ELF-1 (cell line): ENCODE results near the gene ZNF662.

Experiments
- DNase-seq: peaks from one replicate; pipeline ENCODE4 v3.0.0-alpha.2; 2016; ENCODE audit warnings: low read depth, low spot score

The ZNF662 gene

DNA sequence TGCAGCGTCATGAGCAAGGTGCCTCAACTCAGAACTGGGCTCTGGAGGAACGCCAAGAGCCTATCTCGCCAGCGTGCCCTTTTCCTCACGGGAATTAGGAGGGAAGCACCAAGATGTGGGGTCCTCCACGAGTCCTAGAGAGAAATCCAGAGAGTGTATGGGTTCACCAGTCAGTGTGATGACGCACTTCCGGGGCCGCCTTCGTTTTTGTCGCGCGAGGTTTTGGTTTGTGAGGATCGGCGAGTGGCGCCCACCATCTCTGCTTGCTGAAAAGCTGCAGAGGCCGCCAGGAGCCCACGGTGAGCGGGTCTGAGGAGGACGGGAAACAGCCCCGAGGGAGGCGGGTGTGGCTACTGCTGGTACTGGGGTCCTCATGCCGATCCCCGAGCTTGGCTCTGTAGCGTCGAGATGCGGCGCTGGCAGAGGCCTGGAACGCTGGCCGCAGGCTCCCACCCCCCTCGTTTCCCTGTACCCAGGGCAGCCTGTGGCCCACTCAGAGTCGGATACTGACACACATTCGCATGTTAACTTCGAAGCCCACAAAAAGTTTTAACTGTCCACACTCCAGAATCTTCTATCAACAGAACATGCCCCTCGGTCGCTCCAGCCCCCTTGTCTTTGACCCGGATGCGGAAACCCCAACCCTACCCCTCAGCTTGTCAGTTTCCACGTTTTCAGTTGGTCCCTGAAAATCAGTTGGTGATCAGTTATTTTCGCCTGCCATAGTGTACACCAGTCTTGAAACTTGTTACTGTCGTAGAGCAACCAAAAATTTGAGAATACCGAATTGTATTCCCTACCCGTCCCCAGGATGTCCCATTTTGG lies 30.4 kb downstream of the ZNF662 start:
- DNase-seq = no peak

GRCh38 chr3:42937334-42937733 lies 31.4 kb downstream of the ZNF662 start:
- DNase-seq = no peak

DNA sequence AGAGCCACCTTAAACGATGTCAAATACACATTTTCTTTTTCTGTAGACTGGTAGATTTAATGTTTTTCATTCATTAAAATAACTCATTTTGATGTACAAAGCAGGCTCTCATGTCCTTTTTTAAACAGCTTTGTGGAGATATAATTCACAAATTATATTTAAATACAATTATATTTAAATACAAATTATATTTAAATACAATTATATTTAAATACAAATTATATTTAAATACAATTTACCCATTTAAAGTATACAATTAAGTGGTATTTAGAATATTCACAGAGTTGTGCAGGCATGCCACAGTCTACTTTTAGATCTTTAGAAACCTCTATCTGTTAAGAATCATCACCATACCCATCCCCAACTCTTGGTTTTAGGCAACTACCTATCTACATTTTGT lies 36.8 kb downstream of the ZNF662 start:
- DNase-seq = no peak

DNA sequence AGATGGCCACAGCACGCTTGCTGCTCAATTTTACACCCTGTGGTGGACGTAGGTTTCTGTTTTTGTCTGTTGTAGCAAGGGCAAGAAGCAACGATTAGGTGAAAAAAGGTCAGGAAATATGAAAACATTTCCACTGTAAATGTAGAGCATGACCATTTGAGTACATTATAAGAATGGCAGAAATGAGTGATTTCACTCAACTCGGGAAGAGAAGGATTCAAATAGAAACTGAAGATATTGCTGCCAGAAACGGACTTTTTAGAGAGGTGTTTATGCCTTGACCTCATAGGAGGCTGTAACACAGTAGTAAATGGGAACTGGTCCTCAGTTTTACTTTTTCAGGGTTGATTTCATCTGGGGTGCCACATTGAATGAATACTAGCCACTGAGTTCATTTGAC lies 40.1 kb downstream of the ZNF662 start:
- no peak for DNase-seq

DNA sequence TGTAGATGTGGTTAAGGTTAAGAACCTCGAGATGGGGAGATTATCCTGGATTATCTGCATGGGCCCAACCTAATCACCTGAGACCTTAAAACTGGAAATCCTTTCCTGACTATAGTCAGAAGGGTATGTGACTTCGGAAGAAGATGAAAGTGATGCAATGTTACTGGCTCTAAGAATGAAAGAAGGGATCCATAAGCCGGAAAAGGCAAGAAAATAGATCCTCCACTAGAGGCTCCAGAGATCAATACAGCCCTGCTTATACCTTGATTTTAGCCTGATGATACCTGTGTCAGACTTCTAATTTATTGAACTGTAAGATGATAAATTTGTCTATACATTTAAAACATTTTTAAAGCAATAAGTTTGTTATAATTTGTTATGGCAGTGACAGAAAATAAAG lies 51.6 kb downstream of the ZNF662 start:
- DNase-seq = no peak

DNA sequence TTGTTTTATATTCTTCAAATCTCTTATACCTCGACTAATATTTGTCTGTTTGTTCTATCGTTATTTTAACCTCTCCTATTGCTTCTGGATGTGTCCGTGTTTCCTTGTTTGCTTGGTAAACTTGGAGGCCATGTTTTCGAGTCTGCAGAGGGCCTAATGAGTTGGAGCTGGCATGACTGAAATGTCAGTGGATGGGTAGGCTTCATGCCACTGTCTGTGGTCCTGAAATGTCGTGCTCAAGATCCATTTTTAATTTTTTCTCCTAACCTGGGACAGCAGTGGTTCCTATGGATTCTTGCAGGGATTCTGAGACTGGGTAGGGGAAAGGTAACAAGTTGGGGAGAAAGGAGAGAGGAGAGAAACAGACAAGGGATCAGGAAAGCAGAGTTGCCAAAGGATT lies 54.3 kb downstream of the ZNF662 start:
- DNase-seq = no peak

DNA sequence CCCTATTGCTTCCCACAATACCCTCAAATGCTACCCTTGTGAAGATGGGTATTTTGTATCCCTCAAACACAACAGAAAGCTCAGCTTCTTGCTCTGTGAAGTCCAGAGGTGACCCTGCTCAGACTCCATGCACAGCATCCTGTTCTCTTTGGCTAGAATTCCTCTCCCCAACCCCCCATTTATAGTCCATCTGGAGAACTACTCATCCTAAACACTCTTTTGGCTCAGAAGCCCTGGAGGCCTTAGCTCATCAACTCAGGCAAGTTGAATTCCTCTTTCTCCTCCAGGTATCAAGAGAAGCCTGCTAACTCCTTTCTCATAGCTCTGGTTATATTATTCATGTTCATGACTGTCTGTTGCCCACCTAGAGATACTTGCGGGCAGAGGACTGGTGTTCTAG lies 54.8 kb downstream of the ZNF662 start:
- no peak for DNase-seq

DNA sequence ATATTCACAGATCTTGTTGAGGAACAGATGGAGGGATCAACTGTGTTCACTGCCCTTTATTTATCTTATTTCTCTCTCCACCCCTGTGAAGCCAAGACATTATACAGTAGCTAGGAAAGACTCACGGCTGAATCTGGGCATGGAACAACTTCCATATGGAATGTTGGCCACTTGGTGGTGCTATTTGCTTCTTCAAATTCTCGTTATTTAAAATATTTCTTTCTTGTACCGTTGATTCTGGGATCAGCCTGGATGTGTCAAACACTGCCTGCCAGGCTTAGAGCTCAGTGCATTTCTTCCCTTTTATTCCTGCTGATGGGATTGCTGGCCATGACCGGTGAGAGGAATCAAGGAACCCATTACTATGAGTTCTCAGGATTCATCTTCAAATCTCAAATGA lies 55.7 kb downstream of the ZNF662 start:
- peak; percentile 39 for DNase-seq

DNA sequence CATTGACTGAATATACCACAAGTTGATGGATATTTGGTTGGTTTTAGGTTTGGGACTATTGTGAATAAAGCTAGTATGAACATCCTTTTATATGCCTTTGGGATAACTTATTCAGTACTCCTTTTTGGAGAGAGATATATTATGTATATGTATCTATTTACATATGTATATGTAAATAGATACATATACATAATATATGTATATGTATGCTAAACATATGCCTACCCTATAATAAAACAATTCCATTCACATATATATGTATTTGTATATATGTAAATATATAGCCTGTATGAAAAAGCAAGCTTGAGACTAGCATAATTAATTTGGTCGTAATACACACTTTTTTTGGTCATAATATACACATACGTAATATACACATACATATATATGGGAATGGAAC lies 57.3 kb downstream of the ZNF662 start:
- DNase-seq = no peak

- no peak for DNase-seq
Observed at GRCh38 chr3:42964266-42964665, 58.3 kb downstream of the ZNF662 start.
